NCI-H1694 treated with DMSO at 0.1 percent for 48 hours (cell line): Measurements from ENCODE around the gene RSAD2.

Experiments
- DNase-seq: peaks from one replicate; lab custom pipeline; 2025; lab: John Stamatoyannopoulos, UW

Gene RSAD2

GRCh38 chr2:6945087-6945813 lies 67.7 kb downstream of the RSAD2 start:
- DNase-seq, result no peak

- DNase-seq, result no peak
Observed at GRCh38 chr2:6945821-6946220, 68.2 kb downstream of the RSAD2 start.

- no peak for DNase-seq
Observed at GRCh38 chr2:6946722-6947121, 69.1 kb downstream of the RSAD2 start.
